Panc1 (cell line): ENCODE results near the gene MACROD2.

Experiments used
- POLR2AphosphoS5 ChIP-seq: IDR thresholded peaks from 2 replicates; pipeline ENCODE4 v1.6.1; 2012; ENCODE audit warnings: mild to moderate bottlenecking, low read depth, low read length, moderate library complexity
- SIN3A ChIP-seq: IDR thresholded peaks from 2 replicates; pipeline ENCODE4 v1.6.1; 2012; ENCODE audit warnings: low read depth, mild to moderate bottlenecking, low read length, moderate library complexity, borderline replicate concordance; ENCODE audit not compliant: insufficient read depth
- TCF7L2 ChIP-seq: IDR thresholded peaks from 2 replicates; pipeline ENCODE4 v1.6.1; 2011; ENCODE audit warnings: mild to moderate bottlenecking, low read depth, low read length, inconsistent platforms
- TF ChIP-seq, protein P1 (sequence below): fragments of 450-650 bp; IDR thresholded peaks from 2 replicates; pipeline ENCODE4 v1.5.1; 2017; ENCODE audit warnings: mild to moderate bottlenecking

DNA sequence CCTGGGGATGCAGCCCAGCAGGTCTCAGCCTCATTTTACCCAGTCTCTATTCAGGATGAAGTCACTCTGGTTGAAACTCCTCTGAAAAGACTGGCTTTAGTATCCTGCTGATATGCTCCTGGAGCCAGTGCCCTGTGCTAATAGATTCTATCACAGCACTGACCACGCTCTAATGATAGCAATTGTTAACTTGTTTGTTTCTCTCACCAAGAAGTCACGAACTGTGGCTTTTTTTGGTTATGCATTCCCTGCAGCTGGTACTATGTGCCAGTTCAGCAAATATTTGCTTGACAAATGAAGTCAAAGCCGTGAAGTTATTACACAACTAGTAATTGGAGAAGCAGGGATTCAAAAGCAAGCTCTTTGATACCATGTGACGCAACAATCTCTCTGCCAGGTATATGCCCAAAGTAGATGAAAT, 1823.3 kb downstream of the MACROD2 start:
- TF ChIP-seq, protein P1, sequence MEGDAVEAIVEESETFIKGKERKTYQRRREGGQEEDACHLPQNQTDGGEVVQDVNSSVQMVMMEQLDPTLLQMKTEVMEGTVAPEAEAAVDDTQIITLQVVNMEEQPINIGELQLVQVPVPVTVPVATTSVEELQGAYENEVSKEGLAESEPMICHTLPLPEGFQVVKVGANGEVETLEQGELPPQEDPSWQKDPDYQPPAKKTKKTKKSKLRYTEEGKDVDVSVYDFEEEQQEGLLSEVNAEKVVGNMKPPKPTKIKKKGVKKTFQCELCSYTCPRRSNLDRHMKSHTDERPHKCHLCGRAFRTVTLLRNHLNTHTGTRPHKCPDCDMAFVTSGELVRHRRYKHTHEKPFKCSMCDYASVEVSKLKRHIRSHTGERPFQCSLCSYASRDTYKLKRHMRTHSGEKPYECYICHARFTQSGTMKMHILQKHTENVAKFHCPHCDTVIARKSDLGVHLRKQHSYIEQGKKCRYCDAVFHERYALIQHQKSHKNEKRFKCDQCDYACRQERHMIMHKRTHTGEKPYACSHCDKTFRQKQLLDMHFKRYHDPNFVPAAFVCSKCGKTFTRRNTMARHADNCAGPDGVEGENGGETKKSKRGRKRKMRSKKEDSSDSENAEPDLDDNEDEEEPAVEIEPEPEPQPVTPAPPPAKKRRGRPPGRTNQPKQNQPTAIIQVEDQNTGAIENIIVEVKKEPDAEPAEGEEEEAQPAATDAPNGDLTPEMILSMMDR, result no peak
- no peak for TF ChIP-seq POLR2AphosphoS5
- TF ChIP-seq SIN3A, result no peak
- TF ChIP-seq TCF7L2, result no peak
